ENCODE measurements around the gene JAZF1.

DNA sequence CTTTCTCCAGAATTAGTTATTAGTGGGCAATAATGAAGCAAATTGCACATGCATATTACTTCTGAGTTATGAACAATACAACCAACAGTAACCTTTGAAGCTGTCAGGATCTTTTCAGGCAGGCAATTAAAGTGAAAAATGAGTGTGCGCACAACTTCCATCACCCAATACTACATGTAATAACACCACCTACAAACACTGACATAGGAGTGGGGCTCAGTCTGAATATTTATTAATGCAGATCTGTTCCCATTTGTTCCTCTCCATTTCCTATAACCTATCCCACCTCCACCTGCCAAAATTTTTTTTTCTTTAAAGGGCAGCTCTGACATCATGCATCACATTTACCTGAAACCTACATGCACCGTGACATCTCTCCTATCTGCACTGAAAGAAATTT lies 177.2 kb downstream of the JAZF1 start:
- TF ChIP-seq, protein P1, sequence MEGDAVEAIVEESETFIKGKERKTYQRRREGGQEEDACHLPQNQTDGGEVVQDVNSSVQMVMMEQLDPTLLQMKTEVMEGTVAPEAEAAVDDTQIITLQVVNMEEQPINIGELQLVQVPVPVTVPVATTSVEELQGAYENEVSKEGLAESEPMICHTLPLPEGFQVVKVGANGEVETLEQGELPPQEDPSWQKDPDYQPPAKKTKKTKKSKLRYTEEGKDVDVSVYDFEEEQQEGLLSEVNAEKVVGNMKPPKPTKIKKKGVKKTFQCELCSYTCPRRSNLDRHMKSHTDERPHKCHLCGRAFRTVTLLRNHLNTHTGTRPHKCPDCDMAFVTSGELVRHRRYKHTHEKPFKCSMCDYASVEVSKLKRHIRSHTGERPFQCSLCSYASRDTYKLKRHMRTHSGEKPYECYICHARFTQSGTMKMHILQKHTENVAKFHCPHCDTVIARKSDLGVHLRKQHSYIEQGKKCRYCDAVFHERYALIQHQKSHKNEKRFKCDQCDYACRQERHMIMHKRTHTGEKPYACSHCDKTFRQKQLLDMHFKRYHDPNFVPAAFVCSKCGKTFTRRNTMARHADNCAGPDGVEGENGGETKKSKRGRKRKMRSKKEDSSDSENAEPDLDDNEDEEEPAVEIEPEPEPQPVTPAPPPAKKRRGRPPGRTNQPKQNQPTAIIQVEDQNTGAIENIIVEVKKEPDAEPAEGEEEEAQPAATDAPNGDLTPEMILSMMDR (IDR thresholded peaks at IDR 0.05; ENCODE audit: insufficient read depth, low read length, poor library complexity, severe bottlenecking), result no peak
- no peak for TF ChIP-seq EZH2phosphoT487 (conservative IDR thresholded peaks at IDR 0.05; ENCODE audit: low read length)

Measured in SU-DHL-6 (cell line).